HG03469 (cell line): ENCODE data around the gene SPOP.
"Not testable (repeated sequence)": the region's sequence is repeated elsewhere in the genome, so short reads cannot be mapped to it uniquely, and the experiment has no call there.

Experiments
- ATAC-seq: cut with Tn5 transposase; IDR thresholded peaks from one replicate; pipeline ENCODE4 v1.9.1; 2021; ENCODE audit warnings: mild to moderate bottlenecking, moderate library complexity, moderate number of reproducible peaks; ENCODE audit not compliant: unreplicated experiment

Gene SPOP

DNA sequence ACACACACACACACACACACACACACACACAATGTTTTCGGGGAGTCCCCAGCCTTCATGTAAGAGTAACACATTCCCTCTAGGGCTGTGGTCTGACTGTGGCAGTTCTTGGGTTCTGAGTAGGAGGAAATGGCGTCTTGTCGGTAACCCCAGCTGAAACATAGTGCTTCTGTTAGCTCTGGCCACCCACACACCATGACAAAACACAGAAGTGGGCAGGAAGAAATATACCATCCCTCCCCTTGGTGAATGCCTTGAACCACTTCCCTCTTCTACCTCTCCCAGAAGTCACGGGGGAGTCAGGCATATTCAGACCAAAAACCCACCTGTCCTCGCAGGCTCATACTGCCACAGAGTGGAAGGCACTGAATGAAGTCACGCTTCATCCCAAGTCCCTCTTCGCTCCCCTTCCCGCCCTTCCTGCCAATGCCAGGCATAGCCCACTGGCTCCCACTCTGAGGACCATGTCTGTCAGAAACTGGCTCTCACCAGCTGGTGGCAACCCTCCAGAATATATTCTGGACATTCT is 18.4 kb upstream of the SPOP start:
- ATAC-seq = no peak

DNA sequence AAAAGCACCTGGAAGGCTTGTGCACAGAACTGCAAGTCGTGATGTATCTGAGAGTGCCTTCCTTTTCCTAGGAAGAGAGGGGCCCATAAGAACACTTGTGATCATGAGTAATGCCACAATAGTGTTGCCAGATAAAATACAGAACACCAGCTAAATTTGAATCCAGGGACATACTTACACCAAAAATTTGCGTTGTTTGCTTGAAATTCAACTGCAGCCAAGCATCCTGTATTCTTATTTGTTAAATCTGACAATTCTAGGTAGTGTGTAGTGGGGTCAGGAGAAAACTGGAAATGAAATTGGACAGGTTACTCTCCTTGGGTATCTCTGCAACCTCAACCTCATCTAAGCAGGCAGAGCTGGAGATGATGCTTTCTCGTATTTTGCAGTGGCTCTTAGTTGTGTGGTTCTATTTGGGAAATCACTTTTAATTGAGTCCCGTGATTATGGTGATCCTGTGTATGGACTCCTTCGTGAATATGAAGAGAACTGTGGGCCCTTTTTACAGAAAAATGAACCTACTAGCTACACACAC is 17.9 kb upstream of the SPOP start:
- no peak for ATAC-seq

DNA sequence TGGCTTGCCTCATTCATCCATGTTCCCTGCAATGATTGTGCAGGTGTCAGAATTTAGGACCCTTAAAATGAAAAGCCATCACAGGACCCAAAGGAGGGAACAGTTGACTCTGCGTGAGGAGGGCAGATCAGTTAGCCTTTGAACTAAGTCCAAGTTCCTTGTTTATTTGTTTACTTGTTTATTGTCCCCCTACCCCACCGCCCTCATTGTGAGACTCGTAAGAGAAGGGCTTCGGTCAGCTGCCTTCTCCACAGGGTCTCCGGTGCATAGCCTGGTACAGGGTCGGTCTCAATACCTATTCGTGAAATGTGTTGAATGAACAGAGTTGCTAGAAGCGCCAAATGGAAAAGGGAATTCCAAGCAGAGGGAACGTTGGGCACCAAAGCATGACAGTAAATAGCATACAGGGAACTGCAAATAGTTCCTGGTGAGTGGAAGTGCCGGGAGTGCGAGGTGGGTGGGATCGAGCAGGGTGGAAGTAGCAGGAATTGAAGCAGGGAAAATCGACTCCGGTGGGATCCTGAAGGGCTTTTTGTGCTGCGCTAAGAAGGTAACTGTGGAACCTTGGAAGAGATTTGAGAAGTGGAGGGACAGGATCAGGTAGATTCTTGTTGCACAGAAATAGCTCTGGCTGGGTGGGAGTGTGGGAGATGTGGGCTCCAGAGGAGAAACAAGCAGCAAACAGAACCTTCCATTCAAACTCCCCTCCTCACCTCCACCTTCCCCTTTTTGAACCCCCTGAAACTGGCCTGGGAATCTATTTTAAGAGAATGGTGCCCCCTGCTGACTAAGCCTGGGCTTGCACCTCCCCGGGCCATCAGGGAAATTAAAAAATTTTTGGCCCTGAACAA is 17.2 kb upstream of the SPOP start:
- no peak for ATAC-seq

DNA sequence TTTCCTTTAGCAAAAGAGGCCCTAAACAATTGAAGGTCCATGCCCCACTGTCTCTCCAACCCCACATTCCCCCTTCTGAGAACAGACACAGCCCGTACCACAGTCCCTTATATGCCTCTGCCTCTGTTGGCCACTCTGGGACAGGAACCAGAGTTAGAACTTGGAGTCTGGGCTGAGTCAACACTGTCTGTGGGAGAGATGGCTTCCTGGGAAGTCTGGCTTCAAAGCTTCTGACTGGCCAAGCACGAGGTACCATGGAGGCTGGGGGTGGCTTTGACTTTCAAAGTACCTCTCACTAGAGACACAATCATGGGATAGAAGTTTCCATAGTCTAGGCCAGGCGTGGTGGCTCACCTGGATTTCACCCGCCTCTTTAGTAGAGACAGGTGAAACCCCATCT is 14.9 kb upstream of the SPOP start:
- no peak for ATAC-seq

DNA sequence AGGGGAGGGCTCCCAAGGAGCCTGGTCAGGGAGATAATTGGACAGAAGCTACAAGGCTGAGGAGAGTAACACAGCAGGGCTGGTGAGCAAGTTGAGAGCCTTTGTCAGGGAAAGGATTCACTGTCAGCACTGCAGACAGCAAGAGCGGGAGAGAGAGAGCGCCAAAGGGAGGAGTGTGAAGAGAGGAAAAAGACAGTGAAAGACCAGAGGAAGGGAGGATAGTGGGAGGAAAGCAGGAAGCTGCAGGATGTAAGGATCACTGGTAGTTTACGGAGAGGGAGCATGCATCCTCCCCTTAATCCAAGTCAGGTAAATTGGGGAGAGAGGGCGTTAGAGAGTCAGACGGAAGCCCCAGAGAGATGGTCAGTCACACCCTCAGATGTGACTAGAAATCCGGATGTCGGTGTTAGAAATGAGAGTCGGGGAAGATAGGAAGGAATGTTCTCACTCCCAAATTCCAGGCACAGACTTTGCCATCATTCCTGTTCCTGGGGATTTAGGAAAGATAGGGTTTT is 13.8 kb upstream of the SPOP start:
- ATAC-seq = no peak

DNA sequence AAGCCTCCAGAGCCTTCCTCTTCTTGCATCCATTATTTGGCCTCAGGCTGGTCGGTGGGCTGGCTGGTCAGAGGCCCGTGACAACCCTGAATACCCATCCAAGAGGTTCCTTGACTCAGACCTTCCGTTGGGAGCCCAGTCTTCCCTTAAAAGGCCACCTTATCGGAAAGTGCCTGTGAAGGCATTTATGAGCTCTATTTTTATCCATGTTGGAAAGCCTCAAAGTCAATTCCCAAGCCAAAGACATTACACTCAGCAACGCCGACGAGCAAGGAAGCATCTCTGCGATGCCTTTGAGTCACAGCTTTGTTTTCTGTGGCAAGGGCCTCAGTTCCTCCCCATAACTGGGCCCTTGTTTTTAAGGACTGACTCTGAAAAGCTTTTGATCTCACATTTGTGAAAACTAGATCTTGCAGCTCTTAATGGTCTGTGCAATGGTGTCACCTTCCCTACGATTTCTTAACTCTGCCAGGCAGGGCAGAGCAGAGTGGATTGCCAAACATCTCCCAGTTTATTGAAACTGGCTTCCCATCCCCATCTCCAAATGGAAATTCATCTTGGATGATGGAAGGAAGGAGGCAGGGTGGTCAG is 13.3 kb upstream of the SPOP start:
- ATAC-seq = no peak

DNA sequence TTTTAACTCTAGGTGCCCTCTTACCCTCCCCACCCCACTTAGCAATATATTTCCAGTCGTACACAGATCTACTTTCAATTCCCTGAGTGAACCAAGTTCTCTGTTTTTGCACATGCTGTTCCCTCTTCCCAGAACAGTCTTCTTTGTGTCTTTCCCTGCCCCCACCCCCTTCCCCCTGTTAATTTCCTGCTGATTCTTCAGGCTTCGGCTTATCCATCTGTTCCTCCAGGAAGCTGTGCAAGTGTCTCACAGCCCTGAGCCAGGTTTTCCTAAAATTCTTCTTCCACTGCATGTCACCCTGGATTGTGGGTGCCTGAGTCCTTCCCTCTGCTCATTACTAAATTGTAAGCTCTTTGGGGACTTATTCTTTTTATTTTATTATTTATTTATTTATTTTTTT is 12.4 kb upstream of the SPOP start:
- no peak for ATAC-seq

DNA sequence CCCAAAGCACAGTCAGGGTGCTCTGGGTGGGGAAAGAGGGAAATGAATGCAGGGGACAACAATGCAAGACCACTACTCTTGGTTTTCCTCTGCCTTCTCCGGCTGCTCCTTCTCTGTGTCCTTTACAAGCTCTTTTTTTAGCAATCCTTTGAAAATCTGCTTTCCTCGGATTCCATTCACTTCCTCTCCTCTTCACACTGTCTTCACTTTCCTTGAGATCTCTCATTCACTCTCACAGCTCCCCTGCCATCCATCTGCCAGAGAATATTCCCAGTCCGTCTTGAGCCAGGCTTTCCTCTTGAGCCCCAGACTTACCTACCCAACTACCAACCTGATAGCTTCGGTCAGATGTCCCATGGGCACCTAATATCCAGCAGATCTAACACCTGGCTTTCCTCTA is 11.0 kb upstream of the SPOP start:
- no peak for ATAC-seq

DNA sequence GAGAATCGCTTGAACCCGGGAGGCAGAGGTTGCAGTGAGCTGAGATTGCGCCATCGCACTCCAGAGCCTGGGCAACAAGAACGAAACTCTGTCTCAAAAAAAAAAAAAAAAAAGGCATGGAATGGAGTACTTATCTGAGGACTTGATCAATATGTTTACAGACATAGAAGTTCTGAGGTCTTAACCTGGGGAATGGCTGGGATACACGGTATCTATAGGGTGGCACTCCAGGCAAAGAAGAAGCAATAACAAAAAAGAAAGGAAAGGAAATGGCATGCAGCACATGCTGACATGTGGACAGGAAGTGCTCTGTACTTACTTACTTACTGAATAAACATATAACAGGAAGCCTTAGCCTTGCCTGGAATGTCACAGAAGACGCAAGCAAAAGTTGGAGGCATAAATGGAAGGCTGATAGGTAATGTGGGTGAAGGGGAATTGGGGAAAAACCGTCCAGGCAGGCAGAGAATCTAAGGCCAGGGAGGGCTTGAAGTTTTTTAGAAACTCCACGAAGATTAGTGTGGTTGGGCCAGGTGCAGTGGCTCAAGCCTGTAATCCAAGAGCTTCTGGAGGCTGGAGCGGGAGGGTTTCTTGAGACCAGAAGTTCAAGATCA is 10.1 kb upstream of the SPOP start:
- ATAC-seq = no peak

DNA sequence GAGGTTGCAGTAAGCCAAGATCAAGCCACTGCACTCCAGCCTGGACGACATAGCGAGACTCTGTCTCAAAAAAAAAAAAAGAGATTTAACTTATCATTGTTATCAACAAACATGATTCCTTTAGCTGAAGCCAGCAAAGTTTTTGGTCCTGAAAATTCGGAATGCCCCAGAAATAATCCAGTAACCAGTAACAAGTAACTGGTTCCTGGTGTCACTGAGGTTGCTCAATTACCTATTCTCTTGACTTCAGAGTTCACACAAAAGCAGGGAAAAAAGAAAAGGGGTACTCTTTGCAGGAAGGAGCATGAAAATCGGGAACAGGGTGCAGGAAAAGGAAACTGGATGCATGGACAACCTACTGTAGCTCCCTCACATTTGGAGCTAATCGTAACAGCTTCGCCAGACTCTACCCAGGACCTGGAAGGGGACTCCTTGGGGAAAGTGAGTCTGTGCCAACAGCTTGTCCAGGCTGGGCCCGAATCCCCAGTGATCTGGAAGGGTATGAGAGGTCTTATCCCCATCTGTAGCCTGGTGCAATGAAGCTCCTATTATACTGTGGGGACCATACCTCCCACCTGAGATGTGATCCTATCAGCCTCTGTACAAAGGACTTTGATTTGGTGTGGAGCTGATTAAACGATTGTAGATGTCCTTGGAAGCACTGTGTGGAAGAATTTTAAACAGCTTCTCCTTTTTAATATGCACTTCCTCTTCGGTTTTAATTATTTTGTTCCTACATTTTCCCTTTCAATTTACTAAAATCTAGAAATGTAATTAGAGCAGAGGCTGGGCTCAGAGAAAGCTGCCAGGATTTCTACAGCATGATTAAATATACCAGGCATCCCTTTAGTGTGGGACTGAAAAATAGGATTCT is 3.4 kb upstream of the SPOP start:
- no peak for ATAC-seq

DNA sequence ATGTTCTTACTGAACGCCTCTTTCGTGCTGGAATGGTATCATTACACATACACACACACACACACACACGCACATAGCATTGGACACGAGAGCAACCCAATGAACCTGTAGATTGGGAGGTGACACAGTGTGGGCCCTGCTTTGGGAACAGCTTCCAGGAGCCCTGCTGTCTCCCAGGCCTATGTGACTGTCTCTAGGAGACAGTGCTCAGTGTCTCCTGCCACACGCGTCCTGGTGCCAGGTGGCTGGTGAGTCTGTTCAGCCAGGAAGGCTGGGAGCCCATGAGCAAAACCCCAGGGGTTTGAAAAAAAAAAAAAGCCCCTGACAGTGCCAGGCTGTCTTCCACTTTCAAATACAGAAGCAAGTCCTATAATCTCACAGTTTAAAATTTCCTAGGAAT is 2.4 kb upstream of the SPOP start:
- no peak for ATAC-seq

DNA sequence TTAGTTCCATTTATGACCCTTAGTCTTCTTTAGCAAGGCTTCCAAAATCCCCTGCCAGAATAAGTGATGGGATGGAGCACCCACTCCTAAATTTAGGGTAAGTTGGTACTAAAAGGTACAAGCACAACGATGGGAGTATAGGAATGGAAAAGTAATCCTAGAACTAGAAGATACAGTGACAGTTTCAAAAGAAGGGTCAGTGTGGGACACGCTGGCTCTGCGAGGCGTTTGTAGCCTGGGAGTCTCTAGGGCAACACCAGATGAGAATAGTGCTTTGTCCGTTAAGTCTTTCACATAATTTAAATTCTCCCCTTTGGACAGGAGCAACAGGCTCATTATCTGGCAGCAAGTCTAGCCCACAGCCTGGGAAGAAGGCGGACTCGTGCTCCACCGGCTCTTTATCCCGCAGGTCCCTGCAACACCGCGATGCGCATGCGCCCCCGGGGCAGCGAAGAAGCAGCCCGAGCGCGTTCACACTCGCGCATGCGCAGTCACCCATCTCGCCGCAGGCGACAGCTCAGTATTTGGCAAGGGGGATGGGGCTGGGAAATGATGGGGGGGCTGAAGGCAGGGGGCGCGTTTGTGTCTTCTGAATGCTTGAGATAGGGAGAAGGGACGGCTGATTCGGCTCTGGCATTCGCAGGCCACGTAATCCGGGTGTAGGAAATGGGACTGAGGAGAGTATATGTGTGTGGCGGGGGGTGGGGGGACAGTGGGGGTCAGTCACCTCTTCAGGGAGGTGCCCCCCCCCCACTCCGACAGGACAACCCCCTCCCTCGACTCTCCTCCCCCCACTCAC is 564 bp downstream of the SPOP start:
- peak; percentile 36 for ATAC-seq

DNA sequence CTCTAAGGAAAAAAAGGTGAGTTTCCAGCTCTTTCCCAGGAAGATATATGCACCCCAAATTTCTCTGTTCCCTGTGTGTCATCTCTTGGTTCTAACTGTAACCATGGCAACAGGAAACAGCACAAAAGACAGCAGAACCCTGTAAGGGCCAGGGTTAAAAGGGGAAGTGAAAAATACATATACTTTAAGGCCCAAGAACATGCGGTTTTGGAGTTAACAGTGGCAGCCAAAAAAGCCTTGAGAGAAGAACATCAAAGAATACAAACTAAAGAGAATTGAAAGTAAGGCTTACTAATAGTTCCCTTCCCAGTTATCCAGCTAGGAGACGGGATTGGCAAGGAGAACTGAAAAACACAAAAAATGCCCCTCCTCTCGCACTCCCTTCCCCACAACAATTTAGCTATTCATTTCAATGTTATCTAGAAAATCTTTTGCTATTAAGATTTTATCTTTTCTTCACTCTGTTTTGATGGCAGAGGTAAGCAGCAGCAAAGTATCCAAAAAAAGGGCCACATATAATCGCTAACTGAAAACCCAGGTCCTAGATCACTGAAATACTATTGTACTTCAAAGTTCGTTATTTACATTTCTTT is 1.5 kb downstream of the SPOP start:
- peak; percentile 56 for ATAC-seq

DNA sequence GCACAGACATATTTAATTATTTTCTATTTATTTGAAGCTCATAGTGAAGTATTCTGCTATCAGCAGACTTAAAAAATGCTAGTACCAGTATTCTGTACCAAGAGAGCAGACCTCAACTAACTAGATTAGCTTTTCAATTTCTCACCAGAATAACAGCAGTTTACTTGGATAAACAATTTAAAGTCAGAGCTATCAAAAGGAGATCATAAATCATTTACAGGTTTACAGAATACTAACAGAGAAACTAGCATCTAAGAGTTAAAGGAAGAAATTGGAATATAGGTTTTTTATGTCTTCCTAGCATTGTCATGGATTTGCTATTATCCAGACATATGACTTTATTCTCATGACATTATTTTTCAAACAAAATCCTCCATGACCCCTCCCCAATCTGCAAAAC is 3.4 kb downstream of the SPOP start:
- no peak for ATAC-seq

DNA sequence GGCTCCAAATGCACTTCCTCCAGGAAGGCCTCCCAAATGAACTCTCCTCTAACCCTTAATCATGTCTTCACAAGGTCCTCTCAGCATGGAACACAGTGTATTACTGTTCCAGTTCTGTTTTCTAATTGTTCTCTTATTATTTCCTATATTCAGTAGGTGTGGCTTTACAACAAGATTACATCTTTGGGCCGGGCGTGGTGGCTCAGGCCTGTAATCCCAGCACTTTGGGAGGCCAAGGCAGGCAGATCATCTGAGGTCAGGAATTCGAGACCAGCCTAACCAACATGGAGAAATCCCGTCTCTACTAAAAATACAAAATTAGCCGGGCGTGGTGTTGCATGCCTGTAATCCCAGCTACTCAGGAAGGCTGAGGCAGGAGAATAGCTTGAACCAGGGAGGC is 4.2 kb downstream of the SPOP start:
- not testable (repeated sequence) for ATAC-seq

DNA sequence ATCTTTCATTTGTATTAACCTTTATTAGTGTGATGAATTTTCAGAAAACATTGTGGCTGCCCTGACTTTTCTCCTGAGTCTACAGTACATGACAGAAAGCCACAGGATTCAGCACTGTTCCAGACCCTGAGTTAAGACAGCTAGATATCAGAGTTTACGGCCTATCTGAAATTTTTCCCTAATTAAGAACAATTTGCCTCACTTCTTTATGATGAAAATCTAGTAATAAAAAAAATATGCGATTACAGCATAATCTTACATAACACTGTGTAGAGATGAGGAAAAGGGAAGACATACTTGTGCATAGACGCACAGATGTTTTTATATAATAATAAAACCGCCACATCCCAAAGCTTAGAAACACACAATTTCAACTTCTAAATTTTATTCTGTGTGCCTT is 7.3 kb downstream of the SPOP start:
- no peak for ATAC-seq

DNA sequence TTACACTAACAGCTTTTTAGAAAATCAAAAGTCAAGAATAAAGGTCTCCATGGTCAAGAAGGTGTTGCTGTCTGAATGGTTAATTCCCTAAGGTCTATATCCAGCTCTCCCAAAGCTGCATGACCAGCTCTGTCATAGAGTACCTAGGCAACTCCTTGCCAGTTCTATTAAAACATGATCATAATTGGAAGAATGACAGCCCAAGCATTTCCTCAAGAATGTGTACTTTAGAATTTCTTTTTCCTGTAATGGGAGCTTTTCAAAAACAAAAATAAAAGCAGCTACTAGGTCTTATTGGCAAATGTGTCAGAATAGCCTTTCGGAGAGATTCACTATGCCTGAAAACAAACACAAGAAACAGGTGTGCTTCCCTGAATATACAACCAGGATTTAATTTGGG is 7.9 kb downstream of the SPOP start:
- ATAC-seq = no peak

DNA sequence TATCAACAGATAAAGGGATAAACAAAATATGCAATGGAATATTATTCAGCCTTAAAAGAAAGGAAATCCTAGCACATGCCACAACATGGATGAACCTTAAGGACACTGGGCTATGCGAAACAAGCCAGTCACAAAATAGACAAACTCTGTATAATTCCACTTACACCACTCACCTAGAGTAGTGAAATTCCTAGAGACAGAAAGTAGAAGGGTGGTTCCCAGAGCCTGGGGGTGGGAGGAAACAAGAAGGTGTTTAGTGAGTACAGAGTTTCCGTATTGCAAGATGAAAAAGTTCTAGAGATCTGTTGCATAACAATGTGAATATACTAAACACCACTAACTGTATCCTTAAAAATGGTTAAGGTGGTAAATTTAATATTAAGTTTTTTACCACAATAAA is 10.0 kb downstream of the SPOP start:
- no peak for ATAC-seq

DNA sequence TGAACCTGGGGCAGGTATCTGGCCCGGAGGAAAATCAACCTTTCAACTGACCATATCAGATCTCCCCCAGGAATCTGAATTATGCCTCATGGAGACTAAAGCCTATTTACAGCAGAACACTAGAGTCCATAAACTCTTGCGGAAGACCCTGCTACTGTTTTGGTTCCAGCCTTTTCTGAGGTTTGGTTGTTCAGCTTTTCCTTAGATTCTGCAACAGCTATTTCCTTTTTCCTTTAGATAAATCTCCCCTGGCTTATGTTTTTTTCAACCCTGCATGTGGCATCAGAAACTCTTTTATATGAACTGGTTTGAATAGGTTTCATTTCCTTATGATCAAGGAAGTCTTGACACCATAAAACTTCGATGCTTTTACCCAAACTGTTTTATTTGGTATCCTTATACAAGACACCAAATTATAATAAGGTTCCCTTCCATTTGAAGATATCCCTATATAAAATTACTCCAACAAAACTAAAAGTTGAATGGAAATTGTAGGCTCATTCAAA is 13.1 kb downstream of the SPOP start:
- ATAC-seq = no peak
